Neural crest cell (in vitro differentiated cells): Measurements from ENCODE around the gene GPR32. TPM values are rescaled to one million over a fixed set of nuclear protein-coding genes. Genes with fewer than 3 reads are reported as not detected.

Source experiments
- DNase-seq: peaks from one replicate; pipeline ENCODE4 v3.0.0; 2021; ENCODE audit warnings: low read depth, mixed read lengths, low spot score
- H3K27ac Mint-ChIP-seq: one replicate; pipeline ENCODE4 v1.8.0; 2021; ENCODE audit warnings: mild to moderate bottlenecking, mixed read lengths; ENCODE audit not compliant: unreplicated experiment
- H3K27me3 Mint-ChIP-seq: 2 replicates; pipeline ENCODE4 v1.8.0; 2021; ENCODE audit warnings: low read depth, mild to moderate bottlenecking, mixed read lengths
- H3K36me3 Mint-ChIP-seq: 2 replicates; pipeline ENCODE4 v1.8.0; 2021; ENCODE audit warnings: low read depth, mild to moderate bottlenecking, mixed read lengths
- H3K4me1 Mint-ChIP-seq: 2 replicates; pipeline ENCODE4 v1.8.0; 2021; ENCODE audit warnings: mixed read lengths
- H3K4me3 Mint-ChIP-seq: one replicate; pipeline ENCODE4 v1.8.0; 2021; ENCODE audit warnings: mild to moderate bottlenecking, mixed read lengths
- H3K9me3 Mint-ChIP-seq: 2 replicates; pipeline ENCODE4 v1.8.0; 2021; ENCODE audit warnings: mixed read lengths
- CTCF ChIP-seq: fragments of 200-600 bp; sonication (generic); conservative IDR thresholded peaks from 2 replicates; pipeline ENCODE4 v1.5.0; 2021; ENCODE audit warnings: antibody characterized with exemption, mild to moderate bottlenecking
- total RNA-seq: library from RNA; stranded (reverse); gene quantifications from 2 replicates; pipeline ENCODE4 v1.2.1, GENCODE V29; 2021

The GPR32 gene
- total RNA-seq, 1 donor from 2014 or later, result not detected

GRCh38 chr19:50796128-50796633 is 25.9 kb downstream of the GPR32 start:
- H3K9me3 Mint-ChIP-seq, result peaks cover 2% of the 10 kb centered on the region
- peaks cover 27% of the 10 kb centered on the region for H3K27me3 Mint-ChIP-seq
- H3K27ac Mint-ChIP-seq, result no peak overlapping the region
- no peak for DNase-seq
- H3K4me3 Mint-ChIP-seq, result peak overlapping the region; percentile 81
- H3K4me1 Mint-ChIP-seq, result peaks cover 19% of the 10 kb centered on the region
- TF ChIP-seq CTCF, result no peak
- H3K36me3 Mint-ChIP-seq, result peaks cover 11% of the 10 kb centered on the region

GRCh38 chr19:50796634-50797428 is 26.6 kb downstream of the GPR32 start:
- H3K27ac Mint-ChIP-seq, result no peak overlapping the region
- H3K4me3 Mint-ChIP-seq, result peak overlapping the region; percentile 81
- H3K9me3 Mint-ChIP-seq, result no peaks in the 10 kb centered on the region
- no peak for DNase-seq
- H3K4me1 Mint-ChIP-seq, result peaks cover 18% of the 10 kb centered on the region
- H3K36me3 Mint-ChIP-seq, result peaks cover 11% of the 10 kb centered on the region
- TF ChIP-seq CTCF, result no peak
- peaks cover 24% of the 10 kb centered on the region for H3K27me3 Mint-ChIP-seq

GRCh38 chr19:50797429-50797780 is 27.1 kb downstream of the GPR32 start:
- peaks cover 21% of the 10 kb centered on the region for H3K27me3 Mint-ChIP-seq
- H3K36me3 Mint-ChIP-seq, result peaks cover 13% of the 10 kb centered on the region
- DNase-seq, result no peak
- H3K4me3 Mint-ChIP-seq, result no peak overlapping the region
- no peaks in the 10 kb centered on the region for H3K9me3 Mint-ChIP-seq
- no peak for TF ChIP-seq CTCF
- peaks cover 22% of the 10 kb centered on the region for H3K4me1 Mint-ChIP-seq
- H3K27ac Mint-ChIP-seq, result no peak overlapping the region

- no peak for DNase-seq
- no peaks in the 10 kb centered on the region for H3K9me3 Mint-ChIP-seq
- peak overlapping the region; percentile 34 for H3K4me3 Mint-ChIP-seq
- H3K27ac Mint-ChIP-seq, result no peak overlapping the region
- peaks cover 17% of the 10 kb centered on the region for H3K36me3 Mint-ChIP-seq
- peaks cover 27% of the 10 kb centered on the region for H3K4me1 Mint-ChIP-seq
- no peak for TF ChIP-seq CTCF
- peaks cover 17% of the 10 kb centered on the region for H3K27me3 Mint-ChIP-seq
These were observed 27.8 kb downstream of the GPR32 start for GRCh38 chr19:50797781-50798658.

- Mint-ChIP-seq H3K4me3 (no peak overlapping the region), H3K9me3 (no peaks in the 10 kb centered on the region), H3K36me3 (peaks cover 24% of the 10 kb centered on the region), H3K27ac (no peak overlapping the region), H3K27me3 (peaks cover 8% of the 10 kb centered on the region), H3K4me1 (peaks cover 36% of the 10 kb centered on the region)
- DNase-seq, result no peak
- no peak for TF ChIP-seq CTCF
These were observed 28.6 kb downstream of the GPR32 start for GRCh38 chr19:50798659-50799546.
